Osteoblast (primary cell): ENCODE results near the gene PARN. TPM values are rescaled to one million over a fixed set of nuclear protein-coding genes. Genes with fewer than 3 reads are reported as not detected.

ENCODE experiments used
- DNase-seq: peaks from one replicate; pipeline ENCODE4 v3.0.0; 2011; ENCODE audit warnings: low spot score, mixed read lengths; ENCODE audit not compliant: insufficient read length; ENCODE audit errors: missing footprints
- H2AFZ ChIP-seq: 2 replicates; pipeline ENCODE4 v1.6.0; 2011; ENCODE audit warnings: mild to moderate bottlenecking, low read length
- H3K27ac ChIP-seq: 2 replicates; pipeline ENCODE4 v1.5.1; 2011; ENCODE audit warnings: mild to moderate bottlenecking, low read depth, low read length, moderate library complexity
- H3K27me3 ChIP-seq: 2 replicates; pipeline ENCODE4 v1.6.0; 2012; ENCODE audit warnings: mild to moderate bottlenecking, control low read depth, inconsistent platforms, low read length, moderate library complexity; ENCODE audit not compliant: insufficient read depth
- H3K36me3 ChIP-seq: 2 replicates; pipeline ENCODE4 v1.5.1; 2011; ENCODE audit warnings: mild to moderate bottlenecking, low read length, control low read depth, moderate library complexity; ENCODE audit not compliant: insufficient read depth
- H3K4me1 ChIP-seq: 2 replicates; pipeline ENCODE4 v1.5.1; 2011; ENCODE audit warnings: mild to moderate bottlenecking, low read length, control low read depth, moderate library complexity; ENCODE audit not compliant: insufficient read depth
- H3K4me2 ChIP-seq: 2 replicates; pipeline ENCODE4 v1.6.0; 2011; ENCODE audit warnings: mild to moderate bottlenecking, low read length; ENCODE audit not compliant: insufficient read depth
- H3K4me3 ChIP-seq: fragments of 200-600 bp; sonication (generic); 3 replicates; pipeline ENCODE4 v1.5.1; 2012; ENCODE audit warnings: mild to moderate bottlenecking, low read length, inconsistent platforms; ENCODE audit not compliant: insufficient read depth
- H3K79me2 ChIP-seq: 2 replicates; pipeline ENCODE4 v1.6.0; 2012; ENCODE audit warnings: mild to moderate bottlenecking, low read length, control low read depth, inconsistent platforms; ENCODE audit not compliant: insufficient read depth
- H3K9me3 ChIP-seq: 2 replicates; pipeline ENCODE4 v1.5.1; 2011; ENCODE audit warnings: low read depth, low read length, control low read depth
- H4K20me1 ChIP-seq: 2 replicates; pipeline ENCODE4 v1.6.0; 2012; ENCODE audit warnings: mild to moderate bottlenecking, low read length, control low read depth; ENCODE audit not compliant: insufficient read depth
- CTCF ChIP-seq: IDR thresholded peaks from 2 replicates; pipeline ENCODE4 v1.5.1; 2011; ENCODE audit warnings: mild to moderate bottlenecking, low read depth, low read length, moderate library complexity; ENCODE audit errors: extremely low read depth
- small RNA-seq: library from RNA; depleted of rRNA; stranded (forward); fragments of <200 nt; gene quantifications from one replicate; pipeline ENCODE3, GENCODE V24; 2012
- total RNA-seq: library from RNA; depleted of rRNA; stranded (reverse); fragments of >200 nt; gene quantifications from 2 replicates; pipeline ENCODE4 v1.2.3, GENCODE V29; 2012

PARN gene
- total RNA-seq, 1 donor, result 40.9 TPM

- Histone ChIP-seq H3K27ac (no peak overlapping the region), H3K4me3 (no peak overlapping the region), H3K79me2 (no peaks in the 10 kb centered on the region), H2AFZ (no peak overlapping the region), H3K4me2 (no peak overlapping the region), H3K27me3 (no peaks in the 10 kb centered on the region), H3K9me3 (no peaks in the 10 kb centered on the region), H4K20me1 (no peaks in the 10 kb centered on the region), H3K4me1 (no peaks in the 10 kb centered on the region), H3K36me3 (no peaks in the 10 kb centered on the region)
- TF ChIP-seq CTCF, result no peak
- no peak for DNase-seq
Observed at GRCh38 chr16:14386115-14386514, 243.9 kb downstream of the PARN start.

Small RNA genes within 50 kb of the gene (small RNA-seq; reads per million reads assigned to genes)
- not detected for gene RN7SL274P
- gene RNU7-125P, result not detected

Other genes with a start within 250 kb of the PARN start
- gene BFAR, start 2.7 kb upstream of the PARN start, total RNA-seq, result 142 and 186 TPM in 2 replicates
- gene PLA2G10, start 64.0 kb upstream of the PARN start, total RNA-seq, result not detected in 2 replicates
- 0.72 and 0.88 TPM in 2 replicates for gene NPIPA3, start 73.2 kb upstream of the PARN start, total RNA-seq
- gene NPIPA2, start 112.3 kb upstream of the PARN start, total RNA-seq, result 0.72 TPM in 1 of 2 replicates, not detected in the other
- gene NOMO1, start 203.5 kb upstream of the PARN start, total RNA-seq, result 74.9 and 81.9 TPM in 2 replicates